GM12878 (cell line): ENCODE data around the gene MBD3L2B.

ENCODE experiments used
- MEF2A ChIP-seq: IDR thresholded peaks from 2 replicates; pipeline ENCODE4 v1.6.1; 2011; ENCODE audit warnings: low read depth, mild to moderate bottlenecking, low read length, moderate library complexity; ENCODE audit not compliant: insufficient read depth
- NRF1 ChIP-seq: conservative IDR thresholded peaks from 2 replicates; pipeline ENCODE4 v1.6.1; 2011; ENCODE audit warnings: mild to moderate bottlenecking, low read depth, low read length, improper control_type of control experiment
- RAD21 ChIP-seq: IDR thresholded peaks from 2 replicates; pipeline ENCODE4 v1.6.1; 2011; ENCODE audit warnings: mild to moderate bottlenecking, low read depth, low read length, moderate library complexity; ENCODE audit not compliant: insufficient read depth
- SUZ12 ChIP-seq: fragments of 200-600 bp; sonication (generic); IDR thresholded peaks from one replicate; pipeline ENCODE4 v1.6.1; 2018; ENCODE audit warnings: antibody characterized with exemption, mild to moderate bottlenecking; ENCODE audit not compliant: unreplicated experiment
- ZNF207 ChIP-seq: fragments of 450-650 bp; IDR thresholded peaks from 2 replicates; pipeline ENCODE4 v1.6.1; 2014; ENCODE audit warnings: antibody characterized with exemption, mild to moderate bottlenecking, borderline replicate concordance
- TF ChIP-seq, protein P1 (sequence below), 3 experiments: IDR thresholded peaks in 2 of 3; conservative IDR thresholded peaks in 1 of 3; 2 replicates each; pipeline ENCODE4 v1.5.1; 2011; ENCODE audit warnings: low read depth in 3 of 3, low read length in 3 of 3, mild to moderate bottlenecking in 3 of 3, control low read depth in 2 of 3, moderate library complexity in 2 of 3, inconsistent platforms in 1 of 3, mixed read lengths in 1 of 3; ENCODE audit not compliant: control insufficient read depth in 2 of 3, insufficient read depth in 1 of 3; ENCODE audit errors: extremely low read depth in 1 of 3
- TF ChIP-seq, protein P2 (sequence below): IDR thresholded peaks from 2 replicates; pipeline ENCODE4 v1.6.1; 2011; ENCODE audit warnings: low read depth, low read length, improper control_type of control experiment, borderline replicate concordance

DNA sequence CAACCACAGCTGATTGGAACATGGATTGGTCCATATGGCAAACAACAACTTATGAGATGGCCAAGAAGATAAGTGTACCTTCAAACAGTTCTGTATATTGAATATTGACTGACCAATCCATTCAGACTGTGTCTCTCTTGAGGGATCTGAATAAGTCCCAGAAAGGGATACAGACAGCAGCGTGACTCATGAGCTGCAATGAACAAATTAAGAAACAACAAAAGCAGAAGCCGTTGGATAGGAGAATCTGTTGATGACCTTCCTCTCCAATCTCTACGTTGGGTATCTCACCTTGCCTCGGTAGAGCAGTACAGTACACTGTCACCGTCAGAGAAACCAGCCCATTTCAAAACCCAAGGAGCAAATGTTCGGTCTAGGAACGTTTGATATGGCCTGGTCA, 21.3 kb downstream of the MBD3L2B start:
- no peak for TF ChIP-seq MEF2A
- no peak for TF ChIP-seq ZNF207
- TF ChIP-seq, protein P1, sequence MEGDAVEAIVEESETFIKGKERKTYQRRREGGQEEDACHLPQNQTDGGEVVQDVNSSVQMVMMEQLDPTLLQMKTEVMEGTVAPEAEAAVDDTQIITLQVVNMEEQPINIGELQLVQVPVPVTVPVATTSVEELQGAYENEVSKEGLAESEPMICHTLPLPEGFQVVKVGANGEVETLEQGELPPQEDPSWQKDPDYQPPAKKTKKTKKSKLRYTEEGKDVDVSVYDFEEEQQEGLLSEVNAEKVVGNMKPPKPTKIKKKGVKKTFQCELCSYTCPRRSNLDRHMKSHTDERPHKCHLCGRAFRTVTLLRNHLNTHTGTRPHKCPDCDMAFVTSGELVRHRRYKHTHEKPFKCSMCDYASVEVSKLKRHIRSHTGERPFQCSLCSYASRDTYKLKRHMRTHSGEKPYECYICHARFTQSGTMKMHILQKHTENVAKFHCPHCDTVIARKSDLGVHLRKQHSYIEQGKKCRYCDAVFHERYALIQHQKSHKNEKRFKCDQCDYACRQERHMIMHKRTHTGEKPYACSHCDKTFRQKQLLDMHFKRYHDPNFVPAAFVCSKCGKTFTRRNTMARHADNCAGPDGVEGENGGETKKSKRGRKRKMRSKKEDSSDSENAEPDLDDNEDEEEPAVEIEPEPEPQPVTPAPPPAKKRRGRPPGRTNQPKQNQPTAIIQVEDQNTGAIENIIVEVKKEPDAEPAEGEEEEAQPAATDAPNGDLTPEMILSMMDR (IDR thresholded peaks at IDR 0.05 in 2 of 3, conservative IDR thresholded peaks at IDR 0.05 in 1 of 3; ENCODE audit: control insufficient read depth in 2 of 3, extremely low read depth in 1 of 3, insufficient read depth in 1 of 3, low read depth in 3 of 3, low read length in 3 of 3) = no peak
- TF ChIP-seq RAD21 = no peak
- TF ChIP-seq SUZ12 = no peak
- TF ChIP-seq, protein P2, sequence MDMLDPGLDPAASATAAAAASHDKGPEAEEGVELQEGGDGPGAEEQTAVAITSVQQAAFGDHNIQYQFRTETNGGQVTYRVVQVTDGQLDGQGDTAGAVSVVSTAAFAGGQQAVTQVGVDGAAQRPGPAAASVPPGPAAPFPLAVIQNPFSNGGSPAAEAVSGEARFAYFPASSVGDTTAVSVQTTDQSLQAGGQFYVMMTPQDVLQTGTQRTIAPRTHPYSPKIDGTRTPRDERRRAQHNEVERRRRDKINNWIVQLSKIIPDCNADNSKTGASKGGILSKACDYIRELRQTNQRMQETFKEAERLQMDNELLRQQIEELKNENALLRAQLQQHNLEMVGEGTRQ = no peak
- TF ChIP-seq NRF1 = no peak
